Measurements from ENCODE around the gene UBR2. TPM values are rescaled to one million over a fixed set of nuclear protein-coding genes. Genes with fewer than 3 reads are reported as not detected.

The UBR2 gene
- total and polyA plus RNA-seq, 2 of the 13 experiments (the other 11 are each of a cell fraction or from before 2014, with no cell fraction given) = 17.6 to 29.3 TPM

GRCh38 chr6:42547407-42548329 is 16.2 kb upstream of the UBR2 start:
- Histone ChIP-seq H3K36me3 (replicated peaks in 1 of 2; ENCODE audit: control insufficient read depth in 1 of 2, insufficient read depth in 2 of 2, low read length in 2 of 2) (no peaks in the 10 kb centered on the region), H2AFZ (ENCODE audit: low read length) (peak overlapping the region; percentile 67), H3K27me3 (ENCODE audit: control insufficient read depth in 1 of 2, insufficient read depth in 2 of 2, low read length in 2 of 2) (no peaks in the 10 kb centered on the region), H3K4me1 (ENCODE audit: insufficient read depth, low read length) (peaks cover 18% of the 10 kb centered on the region), H3K27ac (ENCODE audit: extremely low read length, insufficient read depth, low read length) (no peak overlapping the region), H4K20me1 (ENCODE audit: insufficient read depth, low read length) (no peaks in the 10 kb centered on the region), H3K4me3 (replicated peaks in 1 of 3; ENCODE audit: insufficient read depth in 1 of 3, low read depth in 2 of 3, low read length in 3 of 3) (peak overlapping the region; percentile 41 to 61 (median 41)), H3K9me3 (ENCODE audit: low read length) (no peaks in the 10 kb centered on the region), H3K4me2 (ENCODE audit: low read depth, low read length) (peak overlapping the region; percentile 98), H3K79me2 (ENCODE audit: insufficient read depth, low read length) (no peaks in the 10 kb centered on the region), H3K9ac (ENCODE audit: insufficient read depth, low read depth, low read length) (0 out of 2 replicates have a peak overlapping the region, but pooled peaks have one; percentile 10)
- ATAC-seq = peak; percentile 99
- BruUV-seq (replicated peaks) = no TSS peak
- WGBS (ENCODE audit: low lambda C conversion rate) = 2% methylated on average over 24 of the region's 27 CpGs
- DNase-seq (ENCODE audit: low spot score) = peak; percentile 48
- in situ Hi-C loops (cut with HindIII; ENCODE audit: extremely low pct_ligation_motif_present, low pct_unique_long_range_greater_than_20kb) = loop anchor here (5.0 kb wide), 2 partner anchors 240 to 285 kb away; no protein-coding TSS in a partner anchor
- POLR2A ChIA-PET = interaction anchor here (0.6 to 2.3 kb wide), 4 partner anchors 11 to 296 kb away, joined by 3 to 23 read pairs (median 3); partner anchors contain the start of gene UBR2
- intact Hi-C loops (cut with micrococcal nuclease; ENCODE audit: unreplicated experiment) = loop anchor here (1.0 kb wide), 1 partner anchor 238 kb away; no protein-coding TSS in a partner anchor
- peak; percentile 79 for FAIRE-seq
- CTCF ChIA-PET (ENCODE audit: low intra/inter-chr PET ratio, low total read pairs) = interaction anchor here (2.1 kb wide), 1 partner anchor 238 kb away, joined by 17 read pairs; no protein-coding TSS in a partner anchor
- TF ChIP-seq HOXD1 (CRISPR knock-in tag; IDR thresholded peaks at IDR 0.05) = no peak
- TF ChIP-seq, protein P1, sequence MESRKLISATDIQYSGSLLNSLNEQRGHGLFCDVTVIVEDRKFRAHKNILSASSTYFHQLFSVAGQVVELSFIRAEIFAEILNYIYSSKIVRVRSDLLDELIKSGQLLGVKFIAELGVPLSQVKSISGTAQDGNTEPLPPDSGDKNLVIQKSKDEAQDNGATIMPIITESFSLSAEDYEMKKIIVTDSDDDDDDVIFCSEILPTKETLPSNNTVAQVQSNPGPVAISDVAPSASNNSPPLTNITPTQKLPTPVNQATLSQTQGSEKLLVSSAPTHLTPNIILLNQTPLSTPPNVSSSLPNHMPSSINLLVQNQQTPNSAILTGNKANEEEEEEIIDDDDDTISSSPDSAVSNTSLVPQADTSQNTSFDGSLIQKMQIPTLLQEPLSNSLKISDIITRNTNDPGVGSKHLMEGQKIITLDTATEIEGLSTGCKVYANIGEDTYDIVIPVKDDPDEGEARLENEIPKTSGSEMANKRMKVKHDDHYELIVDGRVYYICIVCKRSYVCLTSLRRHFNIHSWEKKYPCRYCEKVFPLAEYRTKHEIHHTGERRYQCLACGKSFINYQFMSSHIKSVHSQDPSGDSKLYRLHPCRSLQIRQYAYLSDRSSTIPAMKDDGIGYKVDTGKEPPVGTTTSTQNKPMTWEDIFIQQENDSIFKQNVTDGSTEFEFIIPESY (CRISPR knock-in tag; IDR thresholded peaks at IDR 0.05) = no peak; the same call in 1 of the 2 replicates
- no peak for TF ChIP-seq PRPF4 (IDR thresholded peaks at IDR 0.05; ENCODE audit: low read depth, low read length, poor library complexity, severe bottlenecking)
- no peak; the same call in 1 of the 2 replicates for TF ChIP-seq ZMYM2 (CRISPR knock-in tag; IDR thresholded peaks at IDR 0.05)
- TF ChIP-seq ZNF609 (CRISPR knock-in tag; IDR thresholded peaks at IDR 0.05; ENCODE audit: borderline replicate concordance) = no peak
- TF ChIP-seq ZNF251 (CRISPR knock-in tag; IDR thresholded peaks at IDR 0.05) = no peak
- TF ChIP-seq NONO (IDR thresholded peaks at IDR 0.05) = no peak
- TF ChIP-seq NONO (CRISPR knock-in tag; conservative IDR thresholded peaks at IDR 0.05) = peak; percentile 55; the same call in 1 of the 2 replicates
- no peak; the same call in 1 of the 2 replicates for TF ChIP-seq KDM4B (CRISPR knock-in tag; IDR thresholded peaks at IDR 0.05)
- no peak for TF ChIP-seq ZNF20 (CRISPR knock-in tag; IDR thresholded peaks at IDR 0.05)
- no peak for TF ChIP-seq ZNF724P (CRISPR knock-in tag; IDR thresholded peaks at IDR 0.05; ENCODE audit: borderline replicate concordance)
- TF ChIP-seq ZNF768 (CRISPR knock-in tag; IDR thresholded peaks at IDR 0.05) = peak; percentile 55; the same call in 1 of the 2 replicates
- TF ChIP-seq CCDC6 (CRISPR knock-in tag; IDR thresholded peaks at IDR 0.05) = no peak
- no peak for TF ChIP-seq ZBTB7B (CRISPR knock-in tag; IDR thresholded peaks at IDR 0.05)
- TF ChIP-seq EZH2 (conservative IDR thresholded peaks at IDR 0.05; ENCODE audit: low read depth, low read length) = no peak
- TF ChIP-seq IKZF4 (CRISPR knock-in tag; IDR thresholded peaks at IDR 0.05; ENCODE audit: borderline replicate concordance, low read depth, not compliant biosample characterization) = no peak
- peak; percentile 7; the same call in 1 of the 2 replicates for TF ChIP-seq ZNF230 (CRISPR knock-in tag; IDR thresholded peaks at IDR 0.05)
